ENCODE measurements around the gene RPIA.
"Not testable (repeated sequence)": the region's sequence is repeated elsewhere in the genome, so short reads cannot be mapped to it uniquely, and the experiment has no call there.

Gene RPIA

GRCh38 chr2:88691339-88692183, at the start of gene RPIA:
RPIA (plus strand) TSS chr2:88691673; CDS start chr2:88691699, 26 bp downstream.
- DNase-seq = peak; percentile 99

- no peak for DNase-seq
Measured at GRCh38 chr2:88642278-88642677, 49.2 kb upstream of the RPIA start.

- DNase-seq = not testable (repeated sequence)
Measured at GRCh38 chr2:88645291-88645882, 46.1 kb upstream of the RPIA start.

- DNase-seq = no peak
Measured at GRCh38 chr2:88651646-88652045, 39.8 kb upstream of the RPIA start.

- no peak for DNase-seq
Measured at GRCh38 chr2:88654714-88655113, 36.8 kb upstream of the RPIA start.

- no peak for DNase-seq
Measured at GRCh38 chr2:88656690-88657089, 34.8 kb upstream of the RPIA start.

GRCh38 chr2:88657131-88657530, 34.3 kb upstream of the RPIA start:
- no peak for DNase-seq

GRCh38 chr2:88658326-88658725, 33.1 kb upstream of the RPIA start:
- no peak for DNase-seq

- DNase-seq = no peak
Measured at GRCh38 chr2:88658881-88659537, 32.5 kb upstream of the RPIA start.

- no peak for DNase-seq
Measured at GRCh38 chr2:88659538-88659915, 31.9 kb upstream of the RPIA start.

GRCh38 chr2:88660622-88661021, 30.9 kb upstream of the RPIA start:
- no peak for DNase-seq

- DNase-seq = no peak
Measured at GRCh38 chr2:88666576-88666975, 24.9 kb upstream of the RPIA start.

GRCh38 chr2:88667219-88667618, 24.3 kb upstream of the RPIA start:
- no peak for DNase-seq

GRCh38 chr2:88668862-88669261, 22.6 kb upstream of the RPIA start:
- no peak for DNase-seq

- peak; percentile 20 for DNase-seq
Measured at GRCh38 chr2:88669482-88670214, 21.8 kb upstream of the RPIA start.

GRCh38 chr2:88671786-88672427, 19.6 kb upstream of the RPIA start:
- peak; percentile 13 for DNase-seq

- no peak for DNase-seq
Measured at GRCh38 chr2:88673363-88673762, 18.1 kb upstream of the RPIA start.

GRCh38 chr2:88680266-88680902, 11.1 kb upstream of the RPIA start:
- no peak for DNase-seq

GRCh38 chr2:88680916-88681315, 10.6 kb upstream of the RPIA start:
- DNase-seq = no peak

- no peak for DNase-seq
Measured at GRCh38 chr2:88683160-88684021, 8.1 kb upstream of the RPIA start.

- DNase-seq = no peak
Measured at GRCh38 chr2:88684519-88684918, 7.0 kb upstream of the RPIA start.
